Lower leg skin (tissue), 3 donors: Measurements from ENCODE around the gene CTXND1.

Experiments
- POLR2A ChIP-seq, 2 donors: fragments of 450-650 bp; IDR thresholded peaks; one replicate each; pipeline ENCODE4 v1.6.1; 2016 to 2017; ENCODE audit warnings: antibody characterized with exemption in 2 of 2, mild to moderate bottlenecking in 1 of 2, moderate library complexity in 1 of 2
- TF ChIP-seq, protein P1 (sequence below), 3 donors: fragments of 450-650 bp; IDR thresholded peaks; one replicate each; pipeline ENCODE4 v1.5.1; 2016; ENCODE audit warnings: antibody characterized with exemption in 3 of 3, mild to moderate bottlenecking in 3 of 3, moderate library complexity in 2 of 3

- TF ChIP-seq POLR2A (IDR thresholded peaks at IDR 0.05): no peak
- TF ChIP-seq, protein P1, sequence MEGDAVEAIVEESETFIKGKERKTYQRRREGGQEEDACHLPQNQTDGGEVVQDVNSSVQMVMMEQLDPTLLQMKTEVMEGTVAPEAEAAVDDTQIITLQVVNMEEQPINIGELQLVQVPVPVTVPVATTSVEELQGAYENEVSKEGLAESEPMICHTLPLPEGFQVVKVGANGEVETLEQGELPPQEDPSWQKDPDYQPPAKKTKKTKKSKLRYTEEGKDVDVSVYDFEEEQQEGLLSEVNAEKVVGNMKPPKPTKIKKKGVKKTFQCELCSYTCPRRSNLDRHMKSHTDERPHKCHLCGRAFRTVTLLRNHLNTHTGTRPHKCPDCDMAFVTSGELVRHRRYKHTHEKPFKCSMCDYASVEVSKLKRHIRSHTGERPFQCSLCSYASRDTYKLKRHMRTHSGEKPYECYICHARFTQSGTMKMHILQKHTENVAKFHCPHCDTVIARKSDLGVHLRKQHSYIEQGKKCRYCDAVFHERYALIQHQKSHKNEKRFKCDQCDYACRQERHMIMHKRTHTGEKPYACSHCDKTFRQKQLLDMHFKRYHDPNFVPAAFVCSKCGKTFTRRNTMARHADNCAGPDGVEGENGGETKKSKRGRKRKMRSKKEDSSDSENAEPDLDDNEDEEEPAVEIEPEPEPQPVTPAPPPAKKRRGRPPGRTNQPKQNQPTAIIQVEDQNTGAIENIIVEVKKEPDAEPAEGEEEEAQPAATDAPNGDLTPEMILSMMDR (IDR thresholded peaks at IDR 0.05): no peak
Measured at GRCh38 chr15:80283531-80283930, 31.5 kb upstream of the CTXND1 start.
